GM15510 (cell line): ENCODE results near the gene IP6K3.

Experiments
- POLR2A ChIP-seq: IDR thresholded peaks from 3 replicates; pipeline ENCODE4 v1.6.1; 2011; ENCODE audit warnings: borderline replicate concordance; ENCODE audit not compliant: insufficient read length; ENCODE audit errors: extremely low read depth

Gene IP6K3

DNA sequence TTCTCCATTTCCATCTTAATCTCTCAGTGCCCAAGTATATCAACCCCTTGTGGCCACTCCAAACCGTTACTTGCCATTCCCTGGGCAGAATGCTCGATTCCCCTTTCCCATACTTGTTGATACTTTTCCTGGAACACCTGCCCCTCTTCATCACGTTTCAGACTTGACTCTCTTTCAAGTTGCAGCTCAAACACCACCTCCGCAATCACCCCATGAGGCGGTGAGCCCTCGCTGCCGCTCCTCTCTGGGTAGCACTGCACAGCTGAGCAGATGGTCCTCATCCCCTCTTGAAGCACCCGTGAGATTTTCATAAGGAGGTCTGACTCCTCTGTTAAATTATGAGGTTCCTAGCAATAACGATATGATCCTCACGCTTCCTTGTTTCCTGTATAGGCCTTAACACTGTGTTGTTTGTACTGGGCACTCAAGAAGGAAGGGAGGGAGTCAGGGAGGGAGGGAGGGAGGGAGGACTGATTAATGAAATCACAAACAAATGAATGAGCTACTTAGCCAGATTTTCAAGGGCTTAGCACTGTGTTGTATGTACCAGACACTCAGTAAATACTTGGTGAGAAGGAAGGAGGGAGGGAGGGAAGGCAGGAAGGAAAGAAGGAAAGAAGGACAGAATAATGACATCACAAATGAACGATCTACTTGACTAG, 27.2 kb downstream of the IP6K3 start:
- no peak for TF ChIP-seq POLR2A

DNA sequence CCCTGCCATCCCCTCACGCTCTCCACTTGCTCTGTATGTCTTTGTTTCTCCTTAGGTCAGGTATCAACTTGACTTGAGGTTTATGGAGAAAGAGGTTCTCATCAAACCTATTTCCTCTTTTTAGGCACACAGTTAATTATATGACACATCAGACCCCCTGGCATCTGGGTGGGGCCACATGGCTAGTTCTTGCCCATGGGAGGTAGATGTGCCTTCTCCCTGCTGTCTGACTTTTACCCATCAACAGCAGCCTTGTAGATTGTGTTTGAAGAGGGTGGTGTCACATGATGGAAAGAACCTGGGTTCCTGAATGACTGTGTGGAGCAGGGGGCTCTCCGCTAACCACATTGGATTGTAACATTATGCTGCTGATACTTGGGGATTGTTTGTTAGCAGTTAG, 28.0 kb downstream of the IP6K3 start:
- TF ChIP-seq POLR2A, result no peak

DNA sequence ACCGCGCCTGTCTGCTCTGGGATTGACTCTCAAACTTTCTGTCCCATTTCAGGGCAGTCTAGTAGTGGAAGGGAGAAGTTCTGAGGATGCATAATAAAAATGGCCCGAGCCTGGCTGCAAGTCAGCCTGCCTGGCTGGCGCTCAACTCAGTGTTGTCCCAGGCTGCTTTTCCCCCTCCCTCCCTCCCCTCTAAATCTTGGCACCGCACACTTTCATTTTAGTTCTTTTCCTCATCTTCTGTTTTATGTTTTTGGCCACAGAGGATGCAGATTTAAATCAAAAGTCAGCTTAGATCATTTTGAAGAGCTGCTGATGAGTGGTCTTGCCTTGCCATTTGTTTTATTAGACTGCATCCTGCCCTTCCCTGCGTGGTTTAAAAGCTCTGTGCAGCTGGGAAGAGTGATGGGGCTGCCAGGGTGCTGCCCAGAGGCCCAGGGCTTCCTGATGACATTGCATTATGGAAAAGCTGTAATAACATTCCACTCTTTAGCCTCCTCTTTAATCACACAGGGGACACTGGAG, 28.7 kb downstream of the IP6K3 start:
- TF ChIP-seq POLR2A, result no peak

DNA sequence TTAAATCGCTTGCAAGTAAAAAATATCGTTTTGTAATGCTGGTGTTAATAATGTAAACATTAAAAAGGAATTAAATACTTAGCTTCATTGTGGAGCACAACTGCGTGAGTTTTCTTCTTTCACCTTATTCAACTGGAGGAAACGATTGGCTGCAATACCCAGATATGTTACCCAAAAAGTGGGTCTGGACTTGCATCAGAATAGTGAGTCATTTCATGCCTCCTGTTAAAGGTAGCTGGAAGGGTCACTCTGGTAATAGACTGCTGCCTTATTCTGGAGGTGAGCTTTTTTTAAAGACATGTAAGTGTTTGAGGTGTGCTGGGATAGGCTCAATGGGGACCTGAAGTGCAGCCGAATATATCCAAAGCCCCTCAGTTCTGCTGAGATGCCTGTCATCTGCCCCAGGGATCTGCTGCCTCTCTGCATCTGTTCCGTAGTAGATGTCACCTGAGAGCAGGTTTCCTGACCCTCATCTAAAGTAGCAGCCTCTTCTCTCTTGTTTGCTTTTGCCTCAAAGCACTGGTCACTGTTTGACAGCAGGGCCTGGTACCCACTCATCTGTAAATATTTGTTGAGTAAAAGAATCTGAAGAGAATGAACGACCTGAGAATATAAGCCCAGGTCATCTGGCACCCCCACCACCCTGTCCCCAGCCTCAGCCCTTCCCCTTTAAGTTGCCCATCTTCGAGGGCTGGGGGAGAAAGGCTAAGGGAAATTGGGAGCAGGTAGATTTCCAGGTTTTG, 29.6 kb downstream of the IP6K3 start:
- no peak for TF ChIP-seq POLR2A

DNA sequence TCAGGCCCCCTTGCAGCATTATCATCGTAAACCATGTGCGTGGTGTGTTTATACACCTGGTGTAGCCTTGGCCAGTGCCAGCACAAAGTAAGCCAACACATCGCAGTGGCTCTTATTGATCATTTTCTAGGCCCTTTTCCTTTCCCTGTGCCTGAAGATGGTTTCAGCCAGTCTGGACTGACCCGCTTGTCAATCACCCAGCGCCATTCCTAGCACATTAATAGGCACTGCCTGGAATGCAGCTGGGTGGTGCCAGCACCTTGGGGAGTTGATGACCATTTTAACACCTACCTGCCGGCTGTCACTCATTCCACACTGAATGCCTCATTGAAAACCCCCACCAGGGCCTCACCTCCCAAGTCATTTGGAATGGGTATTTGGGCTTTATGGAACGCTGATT, 30.3 kb downstream of the IP6K3 start:
- no peak for TF ChIP-seq POLR2A

DNA sequence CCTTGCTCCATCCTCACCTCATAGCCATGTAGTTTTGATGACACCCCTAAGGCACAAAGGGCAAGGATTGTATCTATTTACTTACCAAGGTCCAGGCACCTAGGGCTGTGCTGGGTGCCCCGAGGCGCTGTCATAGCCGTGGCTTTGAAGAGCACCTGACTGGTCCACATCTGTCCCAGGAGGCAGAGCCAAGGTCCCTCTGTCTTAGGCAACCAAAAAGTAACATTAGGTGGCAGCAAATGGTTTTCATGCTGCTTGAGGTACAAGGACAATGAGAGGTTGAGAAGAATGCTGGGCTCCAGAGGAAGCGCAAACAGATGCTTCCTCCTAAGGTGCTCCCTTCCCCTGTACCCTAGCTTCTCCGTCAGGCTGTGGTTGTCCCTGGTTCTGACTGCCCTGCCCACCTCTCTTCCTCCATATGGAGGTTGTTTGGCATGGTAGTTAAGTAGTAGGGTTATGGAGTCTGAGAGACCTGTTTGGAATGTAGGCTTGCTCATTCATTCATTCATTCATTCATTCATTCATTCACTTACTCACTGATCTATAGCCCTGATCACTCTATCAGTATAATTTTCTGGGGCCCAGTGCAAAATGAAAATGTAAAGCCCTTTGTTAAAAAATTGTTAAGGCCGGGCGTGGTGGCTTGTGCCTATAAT, 32.2 kb downstream of the IP6K3 start:
- no peak for TF ChIP-seq POLR2A

DNA sequence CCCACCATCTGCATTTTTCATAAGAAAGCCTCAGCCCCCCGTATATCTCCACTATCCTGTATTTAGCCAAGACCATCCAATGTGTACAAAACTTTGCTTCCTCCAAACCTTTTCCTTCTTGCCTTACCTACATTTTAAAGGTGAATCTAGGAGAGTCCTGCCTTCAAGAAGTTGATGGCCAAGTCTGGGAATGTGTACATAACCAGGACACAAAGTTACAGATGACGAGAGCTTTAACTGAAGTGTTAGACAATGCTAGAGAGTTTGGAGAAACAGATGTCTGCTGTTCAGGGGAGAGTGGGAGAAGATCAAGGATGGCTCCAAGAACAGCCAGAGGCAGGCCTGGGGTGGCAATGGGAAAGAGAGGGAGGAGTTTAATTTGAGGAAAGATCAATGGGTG, 32.9 kb downstream of the IP6K3 start:
- no peak for TF ChIP-seq POLR2A

DNA sequence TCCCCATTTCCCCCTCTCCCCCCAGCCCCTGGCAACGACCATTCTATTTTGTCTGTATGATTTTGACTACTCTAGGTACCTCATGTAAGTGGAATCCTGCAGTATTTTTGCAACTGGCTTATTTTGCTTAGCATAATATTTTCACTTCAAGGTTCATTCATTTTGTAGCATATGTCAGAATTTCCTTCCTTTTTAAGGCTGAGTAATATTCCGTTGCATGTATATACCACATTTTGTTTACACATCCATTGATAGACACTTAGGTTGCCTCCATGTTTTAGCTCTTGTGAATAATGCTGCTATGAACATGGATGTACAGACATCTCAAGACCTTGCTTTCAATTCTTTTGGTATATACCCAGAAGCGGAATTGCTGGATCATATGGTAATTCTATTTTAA, 33.8 kb downstream of the IP6K3 start:
- no peak for TF ChIP-seq POLR2A

DNA sequence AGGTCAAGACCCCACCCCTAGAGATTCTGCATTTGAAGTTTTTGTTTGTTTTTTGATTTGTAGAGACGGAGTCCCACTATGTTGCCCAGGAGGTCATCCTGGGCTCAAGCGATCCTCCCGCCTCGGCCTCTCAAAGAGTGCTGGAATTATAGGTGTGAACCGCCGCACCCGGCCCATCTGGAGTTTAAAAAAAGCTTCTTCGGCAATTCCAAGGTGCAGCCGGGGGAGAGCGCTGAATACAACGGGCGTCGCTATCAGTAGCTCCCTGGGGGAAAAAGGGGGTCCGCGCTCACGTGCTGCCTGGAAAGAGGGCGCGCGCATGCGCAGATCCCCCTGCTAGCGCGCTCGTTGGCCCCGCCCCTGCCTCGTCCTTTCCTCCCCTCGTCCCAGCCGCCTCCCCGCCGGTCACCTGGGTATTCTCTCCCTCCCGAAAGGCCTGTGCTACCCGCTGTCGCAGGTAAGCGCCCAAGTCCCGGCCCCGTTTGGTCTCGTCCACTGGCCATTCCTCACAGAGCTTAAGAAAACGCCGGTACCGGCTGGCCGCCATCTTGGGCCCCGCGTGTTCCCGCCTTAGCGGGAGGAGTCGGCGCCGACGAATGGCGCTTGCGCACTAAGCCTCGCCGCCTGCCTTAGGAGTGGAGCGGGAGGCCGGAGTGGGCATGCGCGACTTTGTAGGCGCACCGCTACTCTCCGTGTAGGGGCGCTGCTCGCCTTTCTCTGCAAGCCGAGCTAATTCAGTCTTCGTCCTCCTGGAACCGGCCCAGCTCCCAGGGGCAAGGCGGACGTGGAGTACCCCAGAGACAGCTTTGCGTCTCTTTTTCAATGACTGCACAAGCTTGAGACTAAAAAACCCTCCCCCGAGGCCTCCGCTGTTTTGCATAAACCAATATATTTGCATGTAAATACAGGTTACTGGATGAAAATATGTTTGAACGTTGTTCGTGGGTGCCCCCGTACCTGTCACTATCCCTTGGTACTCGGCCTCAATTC, 35.3 kb downstream of the IP6K3 start, which contains the start of gene UQCC2:
Gene UQCC2 (minus strand): TSS at position 561 of the 990 bp plus-strand sequence. CDS start 14 bp downstream, at position 547.
- TF ChIP-seq POLR2A, result peak; percentile 97

DNA sequence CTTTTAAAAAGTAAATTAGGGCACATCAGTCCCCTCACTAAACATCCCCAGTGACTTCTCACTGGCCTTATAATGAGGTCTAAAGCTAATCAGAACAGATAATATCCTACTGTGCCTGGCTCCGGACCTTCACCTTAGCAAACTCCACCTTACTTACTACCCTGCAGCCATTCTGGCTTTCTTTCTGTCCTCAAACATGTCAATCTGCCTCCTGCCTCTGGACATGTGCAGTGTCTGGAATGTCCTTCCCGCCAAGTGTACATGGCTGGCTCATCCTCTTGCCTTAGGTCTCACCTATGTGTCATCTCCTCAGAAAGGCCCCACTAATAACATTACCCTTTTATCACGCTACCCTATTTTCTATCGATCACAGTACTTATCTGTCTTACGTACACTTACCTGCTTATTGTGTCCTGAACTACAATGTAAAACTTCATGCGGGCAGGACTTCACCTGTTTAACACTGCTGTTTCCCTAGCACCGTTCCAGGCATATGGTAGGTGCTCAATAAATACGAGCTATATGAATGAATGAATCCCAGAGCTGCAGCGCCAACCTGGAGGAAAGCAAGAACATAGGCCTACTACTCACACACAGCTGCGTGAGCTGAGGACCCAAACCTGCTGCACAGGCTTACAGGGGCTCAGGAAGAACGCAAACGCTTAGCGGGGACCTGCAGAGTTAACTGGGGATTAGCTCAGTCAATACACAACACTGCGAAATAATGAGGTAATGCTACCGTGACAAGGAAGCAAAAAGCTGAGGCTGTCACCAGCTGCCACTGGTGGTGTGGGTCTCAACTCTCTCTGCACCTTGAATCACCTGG, 36.2 kb downstream of the IP6K3 start:
- TF ChIP-seq POLR2A, result no peak

DNA sequence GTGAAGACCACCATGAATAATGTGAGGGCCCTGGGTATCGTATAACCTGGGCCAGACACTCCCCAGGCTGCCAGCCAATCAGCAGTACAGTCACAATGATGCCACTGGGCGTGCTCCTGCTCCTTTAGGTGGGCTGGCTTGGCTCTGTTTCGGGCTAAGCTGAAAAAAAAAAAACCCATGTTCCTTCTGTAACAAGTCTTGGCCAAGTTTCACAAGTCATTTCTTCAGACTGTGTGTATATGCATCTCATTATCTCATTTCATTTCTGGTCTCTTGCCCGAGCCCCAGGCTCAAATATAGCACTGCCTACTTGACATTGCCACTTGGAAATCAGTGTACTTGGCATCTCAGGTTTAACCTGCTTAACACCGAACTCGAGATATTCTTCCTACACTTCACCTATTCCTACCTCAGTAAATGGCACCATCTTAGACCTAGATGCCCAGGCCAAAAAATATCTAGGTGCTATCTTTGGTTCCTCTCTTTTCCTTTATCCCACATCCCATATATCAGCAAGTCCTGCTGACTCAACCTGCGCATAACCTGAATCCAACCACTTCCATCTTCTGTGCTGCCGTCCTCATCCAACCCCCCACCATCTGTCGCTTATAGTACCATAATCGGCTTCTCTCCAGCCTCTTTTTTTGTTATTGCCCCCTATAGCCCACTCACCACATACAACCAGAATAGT, 37.0 kb downstream of the IP6K3 start:
- no peak for TF ChIP-seq POLR2A

DNA sequence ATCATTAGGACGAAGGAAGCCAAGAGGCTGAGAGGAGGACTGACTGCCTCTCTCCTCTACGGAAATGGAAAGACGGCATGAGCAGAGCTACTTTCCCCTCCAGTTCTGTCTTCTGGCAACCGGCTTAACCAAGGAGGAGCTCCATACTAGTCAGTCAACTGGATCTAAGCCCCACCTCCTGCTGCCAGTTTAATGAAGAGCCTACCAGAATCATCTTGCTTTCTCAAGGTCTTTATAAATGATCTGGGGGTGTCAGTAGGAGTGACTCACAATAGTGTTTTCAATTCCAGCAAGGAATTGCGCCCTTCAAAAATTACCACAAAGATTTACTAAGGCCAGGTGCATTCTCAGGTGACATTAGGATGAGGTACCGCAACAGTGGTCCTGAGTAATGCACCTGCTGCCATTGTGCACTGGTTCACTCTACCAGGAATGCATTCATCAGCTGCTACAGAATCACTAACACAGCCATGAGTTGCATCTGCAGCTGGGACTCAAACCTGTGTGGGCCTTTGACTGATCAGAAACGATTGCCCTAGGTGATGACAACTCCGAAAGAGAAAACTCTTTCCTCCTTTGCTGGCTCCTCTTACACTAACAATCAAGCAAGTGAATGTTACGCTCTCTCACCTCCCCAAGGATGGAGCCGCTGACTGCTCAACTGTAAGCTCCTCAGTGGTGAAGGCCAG, 38.0 kb downstream of the IP6K3 start:
- TF ChIP-seq POLR2A, result no peak
